ENCODE results near the gene TMEM229B.

The TMEM229B gene

DNA sequence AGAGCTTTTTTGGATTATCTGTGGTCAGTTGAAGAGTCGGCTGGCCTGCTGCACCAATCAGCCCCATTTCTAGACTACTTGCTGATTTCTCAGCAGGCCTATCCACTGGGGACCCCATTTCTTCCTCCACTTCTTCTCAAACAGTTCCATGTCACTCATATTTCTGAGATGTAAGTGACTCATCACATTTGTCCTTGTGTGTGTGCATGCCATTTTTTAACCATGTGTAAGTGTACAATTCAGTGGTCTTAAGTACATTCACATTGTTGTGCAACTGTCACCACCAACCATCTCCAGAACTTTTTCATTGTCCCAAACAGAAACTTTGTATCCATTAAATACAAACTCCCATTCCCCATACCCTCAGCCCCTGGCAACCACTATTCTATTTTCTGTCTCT, 14.2 kb downstream of the TMEM229B start:
- H4K20me1 ChIP-seq (ENCODE audit: insufficient read depth, low read length, poor library complexity, severe bottlenecking) = no peaks in the 10 kb centered on the region
- no peaks in the 10 kb centered on the region for H3F3A ChIP-seq (ENCODE audit: low read depth)
- H3K27me3 ChIP-seq (ENCODE audit: insufficient read depth, low read length, poor library complexity, severe bottlenecking) = no peaks in the 10 kb centered on the region
- H3K4me3 ChIP-seq (ENCODE audit: low read length, poor library complexity, severe bottlenecking) = no peak overlapping the region
- no peak overlapping the region for H2AFZ ChIP-seq (ENCODE audit: low read length)
- no peak overlapping the region for H3K9ac ChIP-seq (ENCODE audit: low read depth, low read length, poor library complexity, severe bottlenecking)
- no peaks in the 10 kb centered on the region for H3K4me1 ChIP-seq (ENCODE audit: insufficient read depth, low read length, poor library complexity, severe bottlenecking)
- no peaks in the 10 kb centered on the region for H3K9me2 ChIP-seq (replicated peaks; ENCODE audit: low read depth, low read length)
- H3K4me2 ChIP-seq (ENCODE audit: low read depth, low read length, poor library complexity, severe bottlenecking) = no peak overlapping the region
- no peaks in the 10 kb centered on the region for H3K79me2 ChIP-seq (ENCODE audit: insufficient read depth, low read length)
- TF ChIP-seq, protein P1, sequence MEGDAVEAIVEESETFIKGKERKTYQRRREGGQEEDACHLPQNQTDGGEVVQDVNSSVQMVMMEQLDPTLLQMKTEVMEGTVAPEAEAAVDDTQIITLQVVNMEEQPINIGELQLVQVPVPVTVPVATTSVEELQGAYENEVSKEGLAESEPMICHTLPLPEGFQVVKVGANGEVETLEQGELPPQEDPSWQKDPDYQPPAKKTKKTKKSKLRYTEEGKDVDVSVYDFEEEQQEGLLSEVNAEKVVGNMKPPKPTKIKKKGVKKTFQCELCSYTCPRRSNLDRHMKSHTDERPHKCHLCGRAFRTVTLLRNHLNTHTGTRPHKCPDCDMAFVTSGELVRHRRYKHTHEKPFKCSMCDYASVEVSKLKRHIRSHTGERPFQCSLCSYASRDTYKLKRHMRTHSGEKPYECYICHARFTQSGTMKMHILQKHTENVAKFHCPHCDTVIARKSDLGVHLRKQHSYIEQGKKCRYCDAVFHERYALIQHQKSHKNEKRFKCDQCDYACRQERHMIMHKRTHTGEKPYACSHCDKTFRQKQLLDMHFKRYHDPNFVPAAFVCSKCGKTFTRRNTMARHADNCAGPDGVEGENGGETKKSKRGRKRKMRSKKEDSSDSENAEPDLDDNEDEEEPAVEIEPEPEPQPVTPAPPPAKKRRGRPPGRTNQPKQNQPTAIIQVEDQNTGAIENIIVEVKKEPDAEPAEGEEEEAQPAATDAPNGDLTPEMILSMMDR (conservative IDR thresholded peaks at IDR 0.05; ENCODE audit: low read length) = no peak
- no peak for TF ChIP-seq EZH2phosphoT487 (IDR thresholded peaks at IDR 0.05; ENCODE audit: borderline replicate concordance)
- H3K9me3 ChIP-seq (ENCODE audit: insufficient read depth, low read depth, low read length) = no peaks in the 10 kb centered on the region
- H3K36me3 ChIP-seq (ENCODE audit: insufficient read depth, low read length) = no peaks in the 10 kb centered on the region

DNA sequence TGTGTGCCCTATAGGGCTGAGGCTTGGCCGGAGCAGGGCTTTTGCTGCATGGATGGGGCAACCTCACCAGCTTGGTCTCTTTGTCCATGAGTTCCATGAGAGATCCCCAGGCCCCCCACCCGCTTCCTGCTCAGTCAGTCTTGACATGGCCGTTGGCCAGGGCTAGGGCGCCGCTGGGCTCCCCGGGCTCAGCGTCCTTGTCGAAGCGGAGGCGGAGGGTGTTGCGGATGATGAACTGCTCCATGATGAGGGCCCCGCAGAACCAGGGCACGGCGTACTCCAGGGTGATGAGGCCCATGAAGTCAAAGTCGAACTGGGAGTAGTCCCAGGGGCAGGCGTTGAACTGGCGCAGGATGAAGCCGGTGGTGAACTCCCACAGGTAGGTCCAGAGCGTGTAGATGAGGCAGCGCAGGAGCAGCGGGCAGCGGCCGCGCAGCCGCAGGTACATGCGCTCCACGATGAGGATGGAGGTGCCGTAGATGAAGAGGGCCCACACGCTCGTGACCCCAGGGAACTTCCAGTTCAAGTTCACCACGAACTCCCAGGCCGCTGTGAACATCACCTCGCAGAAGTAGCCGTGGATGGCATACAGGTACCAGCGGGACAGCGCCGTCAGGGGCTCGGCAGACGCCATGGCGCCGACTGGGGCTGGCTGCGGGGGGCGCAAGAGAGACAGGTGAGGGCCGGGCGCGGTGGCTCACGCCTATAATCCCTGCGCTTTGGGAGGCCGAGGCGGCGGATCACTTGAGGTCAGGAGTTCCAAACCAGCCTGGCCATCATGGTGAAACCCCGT, 15.0 kb downstream of the TMEM229B start:
- Histone ChIP-seq H3K4me3 (ENCODE audit: low read length, poor library complexity, severe bottlenecking) (no peak overlapping the region), H3K9me3 (ENCODE audit: insufficient read depth, low read depth, low read length) (no peaks in the 10 kb centered on the region), H3K4me1 (ENCODE audit: insufficient read depth, low read length, poor library complexity, severe bottlenecking) (no peaks in the 10 kb centered on the region), H3K4me2 (ENCODE audit: low read depth, low read length, poor library complexity, severe bottlenecking) (no peak overlapping the region), H3K36me3 (ENCODE audit: insufficient read depth, low read length) (no peaks in the 10 kb centered on the region), H2AFZ (ENCODE audit: low read length) (no peak overlapping the region), H3K27me3 (ENCODE audit: insufficient read depth, low read length, poor library complexity, severe bottlenecking) (no peaks in the 10 kb centered on the region), H3K79me2 (ENCODE audit: insufficient read depth, low read length) (no peaks in the 10 kb centered on the region), H3F3A (ENCODE audit: low read depth) (no peaks in the 10 kb centered on the region), H3K9me2 (replicated peaks; ENCODE audit: low read depth, low read length) (no peaks in the 10 kb centered on the region), H3K9ac (ENCODE audit: low read depth, low read length, poor library complexity, severe bottlenecking) (no peak overlapping the region), H4K20me1 (ENCODE audit: insufficient read depth, low read length, poor library complexity, severe bottlenecking) (no peaks in the 10 kb centered on the region)
- TF ChIP-seq, protein P1 (conservative IDR thresholded peaks at IDR 0.05; ENCODE audit: low read length) = no peak
- no peak for TF ChIP-seq EZH2phosphoT487 (IDR thresholded peaks at IDR 0.05; ENCODE audit: borderline replicate concordance)

DNA sequence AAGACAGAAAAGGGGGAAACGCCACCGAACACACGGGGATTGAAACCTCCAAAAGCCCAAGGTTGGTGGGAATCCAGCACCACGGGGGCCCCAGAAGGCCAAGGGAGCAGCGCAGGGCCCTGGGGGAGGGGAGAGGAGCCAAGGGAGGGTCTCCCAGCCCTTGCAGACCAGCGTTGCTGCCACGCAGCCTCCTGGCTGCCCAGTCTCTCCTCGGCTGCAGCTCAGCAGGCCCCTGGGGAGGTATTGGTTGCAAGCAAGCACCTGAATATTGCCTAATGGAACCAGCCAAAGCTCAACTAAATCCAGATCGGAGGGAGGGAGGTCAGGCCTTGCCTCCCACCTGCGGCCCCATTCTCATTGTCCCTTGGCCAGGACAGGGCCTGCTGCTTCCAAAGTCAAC, 15.8 kb downstream of the TMEM229B start:
- Histone ChIP-seq H3K9me2 (replicated peaks; ENCODE audit: low read depth, low read length) (no peaks in the 10 kb centered on the region), H3F3A (ENCODE audit: low read depth) (no peaks in the 10 kb centered on the region)

More for the DNA sequence above, 15.8 kb downstream of the TMEM229B start:
- H3K4me2 ChIP-seq (ENCODE audit: low read depth, low read length, poor library complexity, severe bottlenecking) = no peak overlapping the region
- no peak overlapping the region for H2AFZ ChIP-seq (ENCODE audit: low read length)
- H3K4me1 ChIP-seq (ENCODE audit: insufficient read depth, low read length, poor library complexity, severe bottlenecking) = no peaks in the 10 kb centered on the region
- no peaks in the 10 kb centered on the region for H3K36me3 ChIP-seq (ENCODE audit: insufficient read depth, low read length)
- H3K27me3 ChIP-seq (ENCODE audit: insufficient read depth, low read length, poor library complexity, severe bottlenecking) = no peaks in the 10 kb centered on the region
- TF ChIP-seq EZH2phosphoT487 (IDR thresholded peaks at IDR 0.05; ENCODE audit: borderline replicate concordance) = no peak
- TF ChIP-seq, protein P1 (conservative IDR thresholded peaks at IDR 0.05; ENCODE audit: low read length) = no peak
- no peaks in the 10 kb centered on the region for H3K9me3 ChIP-seq (ENCODE audit: insufficient read depth, low read depth, low read length)
- H3K4me3 ChIP-seq (ENCODE audit: low read length, poor library complexity, severe bottlenecking) = no peak overlapping the region
- no peaks in the 10 kb centered on the region for H4K20me1 ChIP-seq (ENCODE audit: insufficient read depth, low read length, poor library complexity, severe bottlenecking)
- H3K79me2 ChIP-seq (ENCODE audit: insufficient read depth, low read length) = no peaks in the 10 kb centered on the region
- H3K9ac ChIP-seq (ENCODE audit: low read depth, low read length, poor library complexity, severe bottlenecking) = no peak overlapping the region

All from Loucy (cell line).